GM18907 (cell line): ENCODE measurements around the gene NPW.
A peak's percentile ranks its signal among the peaks of the same experiment; 100 is the strongest.

Experiments used
- ATAC-seq: cut with Tn5 transposase; IDR thresholded peaks from one replicate; pipeline ENCODE4 v1.9.1; 2021; ENCODE audit warnings: mild to moderate bottlenecking, moderate library complexity; ENCODE audit not compliant: unreplicated experiment

NPW gene

DNA sequence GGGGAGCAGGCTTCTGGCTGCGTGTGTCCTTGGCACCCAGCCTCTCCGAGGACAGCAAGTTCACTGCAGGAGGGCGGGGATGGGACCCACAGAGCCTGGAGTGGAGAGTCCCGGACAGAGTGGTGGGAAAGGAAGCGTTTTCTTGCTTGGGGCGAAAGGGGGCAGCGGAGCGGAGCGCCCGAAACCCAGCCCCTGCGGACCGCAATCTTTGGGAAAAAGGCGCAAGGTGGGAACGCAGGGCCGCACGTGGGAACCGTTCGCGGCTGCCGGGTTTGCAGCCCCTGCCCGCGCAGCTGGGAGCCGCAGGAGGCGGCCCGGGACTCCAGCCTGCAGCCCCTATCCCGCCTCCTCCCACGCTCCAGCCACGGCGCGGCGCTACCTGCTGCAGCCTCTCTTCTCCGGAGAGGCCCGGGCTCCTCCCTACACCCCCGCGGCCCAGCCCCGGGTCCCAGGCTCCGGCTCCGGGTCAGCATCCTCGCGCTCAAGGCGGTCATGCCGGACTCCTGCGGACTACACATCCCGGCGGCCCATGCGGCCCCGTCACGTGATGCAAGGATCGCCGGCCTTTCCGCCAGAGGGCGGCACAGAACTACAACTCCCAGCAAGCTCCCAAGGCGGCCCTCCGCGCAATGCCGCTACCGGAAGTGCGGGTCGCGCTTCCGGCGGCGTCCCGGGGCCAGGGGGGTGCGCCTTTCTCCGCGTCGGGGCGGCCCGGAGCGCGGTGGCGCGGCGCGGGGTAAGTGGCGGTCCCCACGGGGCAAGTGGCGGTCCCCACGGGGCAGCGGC is 27.9 kb downstream of the NPW start, which contains the start of the genes NTHL1 and TSC2:
NTHL1 (minus strand) TSS at position 505 of the 786 bp plus-strand sequence; CDS start at position 494, 11 bp downstream.
TSC2 (plus strand) TSS at position 656 of the 786 bp plus-strand sequence. CDS start 631 bp downstream, outside the sequence.
- ATAC-seq = peak; percentile 88

DNA sequence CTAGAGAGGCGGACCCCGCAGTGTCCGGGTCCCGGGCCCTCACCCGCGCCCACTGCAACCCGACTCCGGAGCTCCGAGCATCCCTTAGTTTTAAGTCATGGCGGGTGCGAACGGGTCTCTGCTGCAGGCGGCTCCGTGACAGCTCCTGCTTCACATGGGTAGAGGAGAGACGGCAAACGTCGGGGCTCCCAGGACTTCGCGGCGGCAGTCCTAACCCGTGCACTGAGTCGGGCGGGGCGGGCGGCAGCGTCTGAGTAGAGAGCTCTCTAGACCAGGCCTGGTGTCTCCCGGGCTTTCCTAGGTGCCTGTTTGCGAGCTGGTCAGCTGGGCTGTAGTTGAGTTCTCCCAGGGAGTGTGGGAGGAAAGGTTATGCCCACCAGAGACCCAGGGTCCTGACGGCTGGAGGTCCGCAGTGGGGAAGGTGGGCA is 28.5 kb downstream of the NPW start:
- no peak for ATAC-seq

DNA sequence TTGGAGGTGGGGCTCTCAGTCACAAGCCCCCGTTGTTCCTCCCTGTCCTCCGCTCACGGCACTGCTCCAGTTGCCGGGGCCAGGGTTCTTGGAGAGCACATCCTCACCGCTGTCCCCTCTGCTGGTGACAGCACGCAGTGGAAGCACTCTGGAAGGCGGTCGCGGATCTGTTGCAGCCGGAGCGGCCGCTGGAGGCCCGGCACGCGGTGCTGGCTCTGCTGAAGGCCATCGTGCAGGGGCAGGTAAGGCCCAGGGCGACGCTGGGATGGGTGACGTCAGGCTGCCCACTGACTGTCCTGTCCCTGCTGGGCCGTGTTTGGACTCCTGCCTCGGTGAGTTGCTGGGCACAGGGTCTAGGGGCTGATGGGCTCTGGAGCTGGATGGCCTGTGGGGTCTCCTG is 33.6 kb downstream of the NPW start:
- ATAC-seq = no peak

DNA sequence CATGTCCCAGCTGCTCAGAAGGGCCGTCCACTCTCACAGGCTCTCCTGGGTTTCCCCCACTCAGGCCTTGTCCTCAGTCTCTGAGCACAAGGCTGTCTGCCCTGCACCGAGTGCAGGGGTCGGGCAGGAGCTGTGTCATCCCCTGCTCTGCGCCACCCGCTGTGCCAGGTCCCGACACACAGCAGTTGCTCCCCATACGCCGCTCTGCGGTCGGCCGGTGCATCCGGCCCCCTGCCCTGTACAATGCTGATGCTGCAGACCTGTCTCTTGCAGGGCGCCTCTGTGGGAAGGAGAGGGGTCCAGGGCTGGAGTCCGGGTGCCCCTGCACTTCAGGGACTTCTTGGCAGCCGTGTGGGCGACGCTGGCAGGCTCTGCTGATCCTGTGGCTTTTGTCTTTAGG is 34.3 kb downstream of the NPW start:
- no peak for ATAC-seq

DNA sequence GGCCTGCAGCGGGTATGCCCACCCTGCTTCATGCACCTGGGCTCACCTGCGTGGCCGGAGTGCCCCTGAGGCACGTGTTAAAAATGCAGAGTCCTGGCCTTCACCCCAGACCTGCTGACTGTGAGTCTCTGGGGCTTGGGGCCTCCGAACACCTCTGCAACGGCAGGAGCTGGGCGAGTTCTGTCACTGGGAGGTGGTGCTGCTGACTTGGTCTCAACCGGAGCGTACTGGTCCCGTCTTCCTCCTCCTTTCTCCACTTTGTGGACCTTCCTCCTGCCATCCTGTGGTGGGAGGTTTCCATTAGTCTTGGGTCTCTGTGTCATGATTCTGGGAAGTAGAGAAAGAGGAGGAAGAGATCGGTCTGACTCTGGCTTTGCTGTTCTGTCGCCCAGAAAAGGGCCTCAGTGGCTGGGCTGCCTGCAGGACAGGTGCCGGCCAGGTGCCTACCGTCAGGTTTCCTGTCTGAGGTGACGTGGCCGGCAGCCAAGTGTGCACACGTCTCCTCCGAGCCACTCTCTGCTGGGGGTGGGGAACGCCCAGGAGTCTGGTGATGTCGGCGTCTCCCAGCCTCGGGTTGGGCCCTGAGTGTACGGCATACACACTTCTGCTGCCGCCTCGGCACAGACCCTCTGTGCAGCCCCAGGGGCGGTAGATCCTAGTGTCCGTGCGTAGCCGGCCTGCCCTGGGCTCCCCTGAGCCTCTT is 35.1 kb downstream of the NPW start:
- no peak for ATAC-seq

DNA sequence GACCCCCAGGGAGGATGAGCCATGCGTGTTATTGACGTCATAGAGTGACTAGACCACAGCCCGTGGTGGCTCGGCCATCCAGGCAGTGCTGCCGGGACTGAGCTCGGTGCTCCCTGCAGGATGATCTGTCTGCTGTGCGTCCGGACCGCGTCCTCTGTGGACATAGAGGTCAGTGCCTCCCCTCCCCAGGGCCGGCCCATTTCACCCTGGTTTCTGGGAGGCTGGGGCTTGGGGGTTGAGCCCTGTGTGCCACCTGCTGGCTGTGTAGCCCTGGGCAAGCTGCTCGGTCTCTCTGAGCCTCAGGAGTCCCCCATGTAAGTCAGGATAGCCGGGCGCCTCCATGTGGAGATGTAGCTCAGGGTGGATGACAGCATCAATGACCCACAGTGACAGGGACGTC is 36.5 kb downstream of the NPW start:
- no peak for ATAC-seq

DNA sequence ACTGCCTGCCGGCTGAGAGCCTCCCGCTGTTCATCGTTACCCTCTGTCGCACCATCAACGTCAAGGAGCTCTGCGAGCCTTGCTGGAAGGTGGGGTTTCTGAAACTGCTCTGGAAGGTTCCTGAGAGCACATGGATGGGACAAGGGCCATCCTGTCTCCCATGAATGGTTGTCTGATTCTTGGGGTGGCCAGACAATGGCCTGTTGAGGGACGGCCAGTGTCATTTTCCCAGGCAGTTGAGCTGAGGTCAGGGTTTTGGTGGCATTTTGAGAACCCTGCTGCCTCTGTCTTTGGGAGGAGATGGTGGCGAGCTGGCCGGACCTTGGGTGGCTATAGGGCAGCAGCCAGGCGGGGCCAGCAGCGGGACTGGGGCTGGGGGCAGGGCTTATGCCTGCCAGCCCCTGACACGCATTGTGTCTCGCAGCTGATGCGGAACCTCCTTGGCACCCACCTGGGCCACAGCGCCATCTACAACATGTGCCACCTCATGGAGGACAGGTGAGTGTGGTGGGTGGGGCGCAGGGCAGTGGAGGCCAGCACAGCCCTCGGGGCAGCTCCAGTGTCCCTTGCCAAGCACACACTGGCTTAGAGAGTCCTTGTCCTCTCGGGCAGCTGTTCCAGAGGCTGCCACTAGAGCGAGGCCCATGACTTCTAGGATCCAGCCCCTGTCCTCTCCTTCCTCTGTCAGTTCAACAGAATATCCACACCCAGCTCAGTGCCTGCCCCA is 37.3 kb downstream of the NPW start:
- ATAC-seq = no peak

DNA sequence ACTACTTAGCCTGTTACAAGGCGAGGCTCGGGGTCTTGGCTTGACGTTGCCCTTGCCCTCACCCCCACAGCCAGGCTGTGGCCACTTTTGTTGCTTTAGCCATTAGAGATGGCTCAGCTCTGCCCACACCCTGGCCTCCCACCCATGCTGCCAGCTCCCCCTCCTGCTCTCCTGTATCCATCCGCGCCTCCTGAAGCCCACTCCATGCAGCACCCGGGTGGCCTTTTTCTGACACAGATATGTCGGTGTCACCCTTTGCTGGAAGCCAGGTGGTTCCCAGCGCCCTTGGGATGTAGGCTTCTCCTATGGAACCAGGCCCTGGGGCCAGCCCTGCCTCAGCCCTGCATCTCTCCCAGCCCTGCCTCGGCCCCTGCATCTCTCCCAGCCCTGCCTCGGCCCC is 37.9 kb downstream of the NPW start:
- no peak for ATAC-seq

DNA sequence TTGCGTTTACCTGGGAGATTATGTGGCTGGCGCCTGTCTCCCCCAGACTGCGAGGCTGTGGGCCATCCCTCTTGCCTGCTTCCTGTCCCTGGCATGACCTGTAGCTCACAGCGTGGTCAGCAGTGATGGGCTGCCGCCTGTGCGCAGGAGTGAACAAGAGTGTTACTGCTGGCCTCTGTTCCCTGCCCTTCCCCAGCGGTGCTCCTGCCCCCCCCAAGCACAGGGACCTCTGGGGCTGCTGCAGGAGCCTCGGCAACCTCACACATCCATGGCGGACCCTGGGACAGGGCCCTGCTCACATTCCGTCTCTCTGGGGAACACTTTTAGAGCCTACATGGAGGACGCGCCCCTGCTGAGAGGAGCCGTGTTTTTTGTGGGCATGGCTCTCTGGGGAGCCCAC is 38.8 kb downstream of the NPW start:
- ATAC-seq = no peak

DNA sequence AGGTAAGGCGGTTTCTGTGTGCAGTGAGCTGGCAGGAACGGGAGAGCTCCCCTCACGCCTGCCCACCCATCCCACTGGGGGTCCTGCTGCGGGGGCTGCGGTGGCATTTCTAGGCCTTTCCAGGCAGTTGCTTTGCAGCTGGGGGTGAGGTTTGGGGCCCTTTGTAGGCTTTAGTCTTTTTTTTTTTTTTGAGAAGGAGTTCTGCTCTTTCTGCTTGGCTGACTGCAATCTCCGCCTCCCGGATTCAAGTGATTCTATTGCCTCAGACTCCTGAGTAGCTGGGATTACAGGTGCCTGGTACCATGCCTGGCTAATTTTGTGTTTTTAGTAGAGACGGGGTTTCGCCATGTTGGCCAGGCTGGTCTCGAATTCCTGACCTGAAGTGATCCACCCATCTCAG is 39.3 kb downstream of the NPW start:
- no peak for ATAC-seq

DNA sequence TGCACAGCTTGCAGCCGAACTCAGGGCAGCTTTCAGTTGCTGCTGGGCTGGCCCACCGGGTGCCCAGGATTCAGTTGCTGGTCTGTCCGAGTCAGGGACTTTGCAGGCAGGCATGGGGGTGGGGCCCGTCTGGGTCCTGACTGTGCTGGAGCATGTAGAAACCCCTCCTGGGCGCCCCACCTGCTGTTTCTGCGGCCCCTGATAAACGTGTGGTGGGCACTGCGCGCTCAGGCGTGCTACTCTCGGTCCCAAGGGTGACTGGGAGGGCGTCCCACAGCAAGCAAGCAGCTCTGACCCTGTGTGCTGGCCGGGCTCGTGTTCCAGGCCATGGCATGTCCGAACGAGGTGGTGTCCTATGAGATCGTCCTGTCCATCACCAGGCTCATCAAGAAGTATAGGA is 40.8 kb downstream of the NPW start:
- no peak for ATAC-seq

DNA sequence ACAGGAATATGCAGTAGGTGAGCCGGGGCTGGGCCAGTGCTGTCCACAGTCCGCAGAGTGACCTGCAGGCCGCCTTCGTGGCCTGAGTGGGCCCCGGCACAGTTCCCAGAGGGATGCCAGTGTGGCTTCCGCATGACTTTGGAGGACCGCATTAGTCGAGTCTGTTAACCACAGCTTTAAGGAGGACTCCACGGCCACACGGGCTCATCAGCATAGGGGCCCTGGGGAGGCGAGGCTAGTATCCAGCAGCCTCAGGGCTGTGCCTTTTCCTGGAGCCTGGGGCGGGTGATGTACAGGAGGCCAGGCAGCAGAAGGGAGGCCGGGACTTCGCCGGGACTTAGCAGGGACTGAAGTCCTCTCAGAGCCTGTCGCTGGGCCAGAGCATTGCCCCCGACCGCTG is 41.4 kb downstream of the NPW start:
- ATAC-seq = no peak

DNA sequence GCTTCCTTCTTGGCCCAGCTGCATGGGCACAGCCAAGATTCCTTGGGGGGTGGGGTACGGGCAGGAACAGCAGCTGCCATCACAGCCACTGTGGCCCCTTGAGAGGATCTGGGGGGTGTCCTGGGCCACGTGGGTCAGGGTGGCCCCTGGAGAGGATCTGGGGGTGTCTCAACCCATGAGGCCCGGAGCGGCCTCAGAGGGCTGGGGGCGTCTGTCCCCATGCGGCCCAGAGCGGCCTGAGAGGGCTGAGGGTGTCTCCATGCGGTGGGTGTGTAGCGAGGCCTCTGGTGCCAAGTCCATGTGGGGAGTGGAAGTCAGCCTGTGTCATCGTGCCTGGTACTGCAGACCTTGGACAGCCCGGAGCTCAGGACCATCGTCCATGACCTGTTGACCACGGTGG is 41.9 kb downstream of the NPW start:
- ATAC-seq = no peak

DNA sequence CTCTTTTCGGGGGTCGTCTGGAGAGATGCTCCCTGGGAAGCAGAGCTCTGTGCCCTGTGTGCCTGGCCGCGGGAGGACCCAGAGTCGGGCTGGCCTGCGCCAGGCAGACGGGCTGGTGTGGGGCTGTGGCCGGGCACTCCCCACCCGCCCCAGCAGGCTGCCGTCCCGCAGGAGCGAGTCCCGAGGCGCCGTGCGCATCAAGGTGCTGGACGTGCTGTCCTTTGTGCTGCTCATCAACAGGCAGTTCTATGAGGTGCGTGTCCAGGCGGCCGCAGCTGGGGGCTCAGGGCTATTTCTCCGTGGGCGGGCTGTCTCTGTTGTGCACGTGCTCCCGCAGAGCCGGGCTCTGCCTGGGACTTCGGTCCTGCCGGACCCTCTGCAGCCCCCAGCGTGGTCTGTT is 43.2 kb downstream of the NPW start:
- ATAC-seq = no peak

DNA sequence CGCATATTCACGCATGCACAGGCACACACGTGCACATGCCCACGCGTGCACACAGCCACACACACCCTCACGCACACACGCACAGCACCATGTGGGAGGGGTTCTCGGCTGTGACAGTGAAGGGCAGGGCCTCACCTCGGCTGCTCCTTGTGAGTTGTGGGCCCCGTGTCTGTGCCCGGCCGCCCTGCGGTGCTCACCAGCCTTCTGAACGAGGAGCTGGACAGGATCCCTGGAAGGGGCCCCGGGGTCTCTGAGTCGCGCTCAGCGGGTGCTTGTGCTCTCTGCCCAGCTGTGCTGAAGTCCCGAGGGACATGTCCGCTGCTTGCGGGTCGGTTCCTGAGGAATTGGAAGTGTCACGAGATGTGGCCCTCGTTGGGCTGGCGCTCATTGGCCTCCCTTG is 44.3 kb downstream of the NPW start:
- no peak for ATAC-seq

DNA sequence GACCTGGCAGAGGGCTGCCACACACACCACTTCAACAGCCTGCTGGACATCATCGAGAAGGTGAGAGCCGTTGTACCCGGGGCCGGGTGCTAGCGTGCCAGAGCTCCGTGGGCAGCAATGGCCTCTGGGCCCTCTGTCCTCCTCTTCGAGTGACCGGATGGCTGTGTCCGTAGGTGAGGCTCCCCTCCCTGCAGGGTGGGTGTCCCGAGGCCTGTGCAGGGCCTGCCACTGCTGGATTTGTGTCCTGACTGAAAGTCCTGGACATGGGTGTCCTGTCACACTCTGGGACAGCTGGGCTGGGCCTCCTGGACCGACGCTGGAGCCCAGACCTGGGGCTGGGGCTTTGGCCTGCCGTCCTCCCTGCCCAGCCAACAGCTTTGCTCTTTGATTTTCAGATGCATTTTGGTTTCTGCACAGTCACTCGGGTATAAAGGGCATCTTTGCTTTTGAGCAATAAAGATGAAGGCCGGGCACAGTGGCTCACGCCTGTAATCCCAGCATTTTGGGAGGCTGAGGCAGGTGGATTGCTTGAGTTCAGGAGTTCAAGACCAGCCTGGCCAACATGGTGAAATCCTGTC is 44.9 kb downstream of the NPW start:
- ATAC-seq = no peak

DNA sequence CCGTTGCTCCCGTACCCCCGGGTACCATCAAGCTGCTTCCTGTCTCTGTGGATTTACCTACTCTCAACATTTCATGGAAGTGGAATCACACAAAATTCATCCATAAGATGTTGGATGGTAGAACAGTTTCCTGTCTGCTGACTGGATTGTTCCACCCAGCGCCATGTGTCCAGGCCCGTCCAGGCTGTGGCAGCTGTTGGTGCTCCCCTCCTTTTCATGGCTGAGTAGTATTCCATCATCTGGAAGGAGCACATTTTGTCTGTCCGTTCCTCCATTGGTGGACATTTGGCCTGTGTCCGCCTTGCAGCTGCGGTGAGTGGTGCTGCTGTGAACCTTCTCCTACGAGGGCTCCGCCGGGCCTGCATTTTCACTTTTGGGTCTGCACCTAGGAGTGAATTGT is 46.6 kb downstream of the NPW start:
- ATAC-seq = no peak
